UCSD-AML1 (cell line): Measurements from ENCODE around the gene CXCL14.
"Not testable (repeated sequence)": the region's sequence is repeated elsewhere in the genome, so short reads cannot be mapped to it uniquely, and the experiment has no call there.

Experiments used
- DNase-seq: peaks from one replicate; lab custom pipeline; 2025; ENCODE audit not compliant: unreplicated experiment; lab: John Stamatoyannopoulos, UW

Gene CXCL14

DNA sequence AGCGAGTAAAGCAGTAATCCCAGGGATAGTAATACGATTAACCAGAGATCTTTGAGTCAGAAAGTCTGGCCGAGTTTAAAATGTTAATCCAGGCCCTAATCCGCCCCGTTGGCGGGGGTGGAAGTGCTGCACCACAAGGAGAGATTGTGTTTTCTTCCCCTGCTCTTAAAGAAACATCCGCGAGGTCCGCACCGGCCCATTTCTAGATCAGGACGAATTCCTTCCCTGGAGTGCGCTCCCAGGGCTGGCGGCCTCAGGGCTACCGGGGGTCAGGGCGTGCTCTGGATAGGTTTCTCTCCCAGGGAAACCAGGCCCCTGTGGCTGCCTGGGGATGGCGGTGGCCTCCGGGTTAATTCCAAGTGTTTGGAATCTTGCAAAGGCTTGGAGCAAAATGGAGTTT, 33.7 kb downstream of the CXCL14 start:
- no peak for DNase-seq

DNA sequence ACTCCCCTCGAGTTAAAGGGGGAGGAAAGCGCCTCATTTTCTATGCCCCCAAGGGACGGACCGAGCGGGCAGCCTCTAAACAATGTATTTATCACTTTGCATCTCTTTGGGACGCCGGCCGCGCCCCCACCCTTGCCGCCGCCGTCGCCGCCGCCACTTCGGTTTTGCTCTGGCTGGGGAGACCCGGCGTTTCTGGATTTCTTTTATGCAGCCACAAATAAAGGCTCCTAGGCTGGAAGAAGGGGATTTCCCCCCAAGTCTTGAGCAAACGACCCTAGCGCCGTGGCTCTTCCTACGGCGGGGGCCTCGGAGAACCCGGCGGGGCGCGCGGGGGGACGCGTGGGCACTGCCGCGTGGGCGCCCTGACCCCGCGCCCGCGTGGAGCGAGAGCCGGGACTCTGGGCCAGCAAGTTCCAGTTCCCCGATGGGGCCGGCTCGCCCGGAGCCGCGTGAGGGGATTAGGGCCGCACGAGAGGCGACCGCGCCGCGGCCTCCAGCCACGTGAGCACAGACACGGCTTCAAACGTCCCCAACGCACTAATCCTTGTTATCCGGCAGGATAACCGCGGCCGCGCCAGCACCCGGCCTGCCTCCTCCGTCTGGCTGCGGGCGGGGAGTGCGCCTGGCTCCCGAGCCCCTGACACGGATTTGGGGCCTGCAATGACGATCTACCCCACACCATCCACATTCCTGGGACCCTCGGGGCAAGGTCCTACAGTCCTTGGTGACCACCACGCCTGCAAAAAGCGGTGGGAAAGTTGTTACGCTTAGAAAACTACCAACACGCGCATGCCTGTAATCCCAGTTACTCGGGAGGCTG, 35.1 kb downstream of the CXCL14 start:
- no peak for DNase-seq

DNA sequence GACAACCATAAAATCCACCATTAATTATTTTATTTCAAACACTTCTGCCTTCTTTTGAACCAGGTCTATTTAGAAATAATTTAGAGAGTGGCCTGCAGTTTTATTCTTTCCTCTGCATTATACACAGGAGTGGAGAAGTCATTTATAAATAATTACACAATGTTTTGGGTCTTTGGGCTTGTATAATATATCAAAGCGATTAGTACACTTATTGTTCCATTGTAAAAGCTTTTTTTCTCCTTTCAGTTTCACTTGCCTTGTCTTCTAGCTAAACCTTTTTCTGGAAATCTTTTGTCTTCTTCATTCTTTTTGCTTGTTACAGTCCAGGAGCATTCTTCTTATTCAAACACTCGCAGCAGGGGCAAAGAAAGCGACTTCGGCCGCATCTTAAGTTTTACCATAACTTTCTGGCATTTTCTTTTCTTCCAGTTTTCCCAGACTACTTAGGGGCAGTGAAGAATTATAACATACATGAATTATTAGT, 35.7 kb downstream of the CXCL14 start:
- no peak for DNase-seq

DNA sequence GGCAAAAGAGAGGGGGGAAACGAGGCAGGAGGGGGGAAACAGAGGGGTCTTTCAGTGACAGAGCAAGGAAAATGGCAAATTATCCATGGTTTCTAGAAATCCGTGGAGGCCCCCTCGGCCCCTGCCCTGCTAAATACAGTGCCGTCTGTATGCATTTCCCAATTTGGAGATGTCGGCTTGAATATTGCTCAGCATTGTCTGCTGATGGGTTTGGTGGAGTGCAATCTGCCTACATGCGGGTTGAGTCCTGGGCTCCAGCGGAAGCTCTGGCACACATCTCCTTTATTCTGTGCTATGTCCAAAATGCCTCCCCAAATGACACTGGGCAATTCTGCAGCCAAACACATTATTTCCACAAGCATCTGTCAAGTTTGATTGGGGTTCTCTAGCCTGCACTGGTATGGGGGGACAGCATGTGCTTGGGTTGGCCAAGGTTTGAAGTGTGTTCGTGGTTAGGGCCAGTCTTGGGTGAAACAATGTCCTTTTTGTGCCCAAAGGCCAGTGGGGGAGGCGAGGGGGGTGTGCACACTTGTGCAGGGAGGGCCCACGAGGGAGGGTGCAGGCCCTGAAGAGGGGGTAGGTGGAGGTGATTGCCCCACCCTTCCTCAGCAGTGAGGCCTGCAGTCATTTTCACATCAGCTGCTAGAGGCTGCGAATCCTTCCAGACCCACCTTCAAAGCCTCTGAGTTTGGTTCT, 36.8 kb downstream of the CXCL14 start:
- no peak for DNase-seq

DNA sequence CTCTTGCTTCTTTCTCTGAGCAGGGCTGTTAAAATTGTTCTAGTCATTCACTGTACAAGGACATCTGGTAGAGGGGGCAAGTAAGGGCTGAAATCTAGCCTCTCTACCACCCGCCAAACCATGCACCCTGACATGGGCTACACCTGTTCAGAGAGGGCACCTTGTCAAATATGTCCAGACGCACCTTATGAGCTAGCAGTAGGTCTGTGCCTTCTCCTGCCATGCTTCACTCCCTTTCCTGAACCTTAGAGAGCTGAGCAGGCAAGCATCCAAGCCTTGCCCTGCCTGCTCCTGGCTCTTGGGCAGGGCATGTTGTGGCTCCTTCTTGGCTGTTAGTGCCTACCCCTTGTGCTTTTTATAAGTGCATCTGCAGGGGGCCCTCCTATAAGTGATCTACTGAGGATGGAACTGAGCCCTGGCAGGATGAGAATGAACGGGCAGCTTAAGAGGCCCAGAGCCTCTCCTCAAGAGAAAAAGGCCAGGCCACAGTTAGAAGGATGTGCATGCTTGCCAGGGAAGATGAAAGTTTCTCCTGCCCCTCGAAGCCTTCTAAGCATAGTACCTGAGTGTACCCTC, 39.3 kb downstream of the CXCL14 start:
- DNase-seq = no peak

DNA sequence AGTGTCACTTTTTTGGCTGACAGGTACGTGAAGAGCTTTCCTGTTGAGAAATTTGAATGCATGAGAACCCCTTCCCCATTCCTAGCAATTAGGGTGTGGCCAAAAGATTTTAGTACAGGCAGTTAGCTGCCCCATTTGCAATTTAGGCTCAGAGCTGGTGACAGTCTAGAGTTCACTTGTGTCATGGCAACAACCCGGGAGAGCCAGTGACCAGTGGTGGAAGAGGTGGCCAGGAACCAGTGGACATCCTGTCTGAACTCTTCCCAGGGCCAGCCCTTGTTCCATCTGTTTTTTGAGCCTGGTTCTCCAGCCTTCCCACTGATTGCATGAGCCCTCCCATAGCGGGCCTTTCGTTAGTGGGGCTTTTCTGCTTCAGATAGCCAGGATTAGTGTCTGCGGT, 40.5 kb downstream of the CXCL14 start:
- DNase-seq = no peak

DNA sequence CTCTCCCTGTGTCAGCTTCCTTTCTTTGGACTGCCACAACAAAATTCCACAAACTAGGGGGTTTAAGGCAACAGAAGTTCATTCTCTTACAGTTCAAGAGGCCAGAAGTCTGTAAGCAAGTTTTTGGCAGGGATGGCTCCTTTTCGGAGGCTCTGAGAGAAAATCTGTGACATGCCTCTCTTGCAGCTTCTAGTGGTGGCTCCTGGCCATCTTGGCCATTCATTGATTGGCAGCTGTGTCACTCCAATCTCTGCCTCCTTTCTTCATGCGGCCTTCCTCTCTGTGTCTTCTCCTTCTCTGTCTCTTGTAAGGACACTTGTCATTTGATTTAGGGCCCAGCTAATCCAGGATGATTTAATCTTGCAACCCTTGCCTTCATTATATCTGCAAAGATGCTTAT, 41.0 kb downstream of the CXCL14 start:
- no peak for DNase-seq

DNA sequence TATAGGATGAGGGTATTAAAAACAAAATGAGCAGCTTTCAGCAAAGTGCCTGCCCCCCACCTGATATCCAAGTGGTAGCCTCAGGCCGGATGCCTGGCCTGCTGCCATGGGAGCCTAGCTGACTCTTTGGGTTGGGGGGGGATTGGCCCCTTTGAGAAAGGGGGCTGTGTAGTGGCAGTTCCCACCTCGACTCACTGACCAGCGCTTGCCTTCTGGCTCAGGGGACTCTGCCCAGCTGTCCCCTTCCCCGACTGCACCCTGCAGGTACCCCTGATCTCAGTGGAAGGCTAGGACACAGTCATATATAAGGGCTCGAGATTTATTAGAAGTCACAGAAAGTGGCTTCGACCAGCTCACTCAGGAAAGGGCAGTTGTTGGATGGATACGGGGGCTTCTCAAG, 41.5 kb downstream of the CXCL14 start:
- no peak for DNase-seq

DNA sequence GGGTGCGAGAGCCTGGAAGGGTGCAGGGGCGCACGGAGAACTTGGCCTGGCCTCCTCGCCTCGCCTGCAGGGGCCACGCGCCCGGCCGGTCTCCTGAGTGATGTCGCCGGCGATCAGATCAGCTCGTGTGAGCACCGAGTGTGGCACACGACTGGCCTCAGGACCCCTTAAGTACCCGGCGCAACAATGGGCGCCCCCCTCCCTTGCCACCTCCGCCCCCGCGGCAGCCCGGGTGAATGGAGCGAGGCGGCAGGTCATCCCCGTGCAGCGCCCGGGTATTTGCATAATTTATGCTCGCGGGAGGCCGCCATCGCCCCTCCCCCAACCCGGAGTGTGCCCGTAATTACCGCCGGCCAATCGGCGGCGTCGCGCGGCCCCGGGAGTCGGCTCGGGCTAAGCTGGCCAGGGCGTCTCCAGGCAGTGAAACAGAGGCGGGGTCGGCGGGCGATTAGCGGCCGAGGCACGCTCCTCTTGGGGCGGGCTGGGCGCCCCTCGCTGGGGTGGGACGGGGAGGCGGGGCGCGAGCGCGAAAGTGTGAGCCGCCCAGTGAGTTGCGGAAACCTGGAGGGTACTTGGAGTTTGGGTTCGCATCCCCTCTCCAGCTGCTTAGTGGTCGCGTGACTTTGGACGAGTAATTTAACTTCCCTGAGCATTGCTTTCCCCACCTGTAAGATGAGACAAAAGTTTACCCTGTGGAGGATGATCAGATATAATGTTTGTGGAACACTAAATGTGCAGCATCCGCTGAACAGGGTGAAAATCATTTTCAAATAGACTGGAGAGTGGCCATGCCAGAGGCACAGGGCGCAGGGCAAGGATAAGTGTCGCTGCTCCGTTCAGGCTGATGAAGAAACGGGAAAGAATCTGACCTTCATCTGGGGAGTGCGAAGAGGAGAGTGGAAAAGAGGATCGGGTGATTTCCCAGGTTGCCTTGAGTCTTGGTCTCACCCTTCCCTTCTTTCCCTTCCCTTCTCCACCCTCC, 42.7 kb downstream of the CXCL14 start, which contains the start of gene NEUROG1:
NEUROG1 (minus strand) TSS at position 145 of the 982 bp plus-strand sequence. CDS start 274 bp downstream, outside the sequence.
- DNase-seq = no peak

DNA sequence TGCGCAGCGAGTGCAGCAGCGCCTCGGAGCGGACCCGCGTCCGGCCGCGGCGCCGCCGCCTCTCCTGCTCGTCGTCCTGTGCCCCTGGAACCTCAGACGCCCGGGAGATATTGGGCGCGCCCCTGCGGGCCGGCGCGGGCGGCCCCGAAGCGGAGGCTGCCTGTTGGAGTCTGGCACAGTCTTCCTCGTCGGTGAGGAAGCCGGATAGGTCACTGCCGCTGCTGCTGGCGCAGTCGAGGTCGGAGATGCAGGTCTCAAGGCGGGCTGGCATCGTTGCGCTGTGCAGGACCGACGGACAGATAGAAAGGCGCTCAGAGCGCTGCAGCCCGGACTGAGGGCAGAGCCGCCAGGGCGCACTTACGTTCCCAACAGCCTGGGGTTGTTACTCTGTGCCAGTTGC, 43.4 kb downstream of the CXCL14 start:
- no peak for DNase-seq

DNA sequence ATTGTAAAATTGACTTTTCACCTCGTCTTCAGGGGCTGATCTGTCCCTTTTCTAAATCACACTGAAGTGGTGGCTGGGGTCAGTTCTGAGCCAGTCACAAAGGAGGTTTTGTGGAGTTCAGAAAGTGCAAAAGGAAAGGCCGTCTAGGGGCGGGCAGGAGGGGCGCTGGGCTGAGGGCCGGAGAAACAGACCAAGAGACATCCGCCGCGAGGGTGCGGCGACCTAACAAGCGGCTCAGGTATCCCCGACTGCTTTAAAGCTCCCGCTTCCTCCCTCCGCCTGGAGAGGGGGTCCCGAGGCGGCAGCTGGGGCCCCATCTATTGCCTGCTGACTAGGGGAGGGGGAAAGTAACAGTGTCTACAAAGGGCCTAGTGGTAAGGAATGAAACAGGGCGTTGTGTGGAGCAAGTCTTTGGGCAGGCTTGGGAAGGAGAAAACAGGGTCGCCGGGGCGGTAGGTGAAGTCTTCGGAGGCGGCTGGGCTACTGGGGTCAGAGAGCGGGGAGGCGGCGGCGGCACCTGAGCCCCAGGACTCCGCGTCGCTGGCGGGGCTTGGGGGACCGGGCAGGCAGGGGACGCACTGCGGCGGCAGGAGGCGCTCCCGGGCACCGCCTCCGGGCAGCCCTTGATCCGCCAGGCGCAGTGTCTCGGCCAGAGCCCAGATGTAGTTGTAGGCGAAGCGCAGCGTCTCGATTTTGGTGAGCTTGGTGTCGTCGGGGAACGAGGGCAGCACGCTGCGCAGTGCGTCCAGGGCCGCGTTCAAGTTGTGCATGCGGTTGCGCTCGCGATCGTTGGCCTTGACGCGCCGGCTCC, 44.0 kb downstream of the CXCL14 start:
- no peak for DNase-seq

DNA sequence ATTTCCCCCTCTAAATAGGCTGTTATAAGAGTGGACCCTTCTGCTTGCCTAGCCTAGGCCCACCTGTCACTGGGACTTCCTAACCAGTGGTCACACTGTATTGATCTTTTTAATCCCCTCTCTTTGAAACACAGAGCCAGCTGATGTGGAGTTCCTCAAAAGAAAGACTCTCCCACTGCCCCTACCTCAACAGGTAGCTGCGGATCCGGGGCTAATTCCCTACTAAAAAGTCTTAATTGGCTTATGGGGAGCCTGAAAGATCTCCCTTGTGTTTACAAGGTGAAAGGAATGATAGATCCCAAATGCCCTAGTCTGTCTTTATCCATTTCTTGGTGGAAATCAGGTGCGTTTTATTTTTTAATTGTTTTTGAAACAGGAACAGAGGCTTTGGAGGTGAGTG, 45.0 kb downstream of the CXCL14 start:
- DNase-seq = no peak

DNA sequence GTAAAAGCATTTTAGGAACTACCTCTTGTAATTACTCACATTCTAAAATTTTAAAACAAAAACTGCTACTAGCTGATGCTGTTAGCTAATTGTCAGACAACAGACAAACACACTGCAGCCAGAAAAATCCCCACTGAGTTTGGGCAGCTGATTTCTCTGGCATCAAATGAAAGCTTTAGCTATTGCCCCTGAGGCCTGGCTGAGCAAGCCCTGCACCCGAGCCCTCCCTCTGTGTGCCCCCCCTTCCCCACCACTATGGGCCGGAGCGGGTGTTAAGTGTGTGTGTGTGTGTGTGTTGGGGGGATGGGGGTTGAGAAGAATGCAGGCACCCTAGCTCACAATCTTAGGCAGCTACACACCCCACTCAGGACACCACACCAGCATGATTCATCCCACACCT, 45.5 kb downstream of the CXCL14 start:
- no peak for DNase-seq

DNA sequence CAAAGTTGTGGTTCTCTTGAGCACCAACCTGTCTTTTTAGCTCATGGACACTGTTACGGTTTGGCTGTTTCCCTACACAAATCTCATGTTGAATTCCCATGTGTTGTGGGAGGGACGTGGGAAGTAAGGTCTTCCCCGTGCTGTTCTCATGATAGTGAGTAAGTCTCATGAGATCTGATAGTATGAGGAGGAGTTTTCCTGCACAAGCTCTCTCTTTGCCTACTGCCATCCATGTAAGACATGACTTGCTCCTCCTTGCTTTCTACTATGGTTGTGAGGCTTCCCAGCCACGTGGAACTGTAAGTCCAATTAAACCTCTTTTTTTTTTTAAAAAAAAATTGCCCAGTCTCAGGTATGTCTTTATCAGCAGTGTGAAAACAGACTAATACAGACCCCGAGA, 49.2 kb downstream of the CXCL14 start:
- DNase-seq = not testable (repeated sequence)

DNA sequence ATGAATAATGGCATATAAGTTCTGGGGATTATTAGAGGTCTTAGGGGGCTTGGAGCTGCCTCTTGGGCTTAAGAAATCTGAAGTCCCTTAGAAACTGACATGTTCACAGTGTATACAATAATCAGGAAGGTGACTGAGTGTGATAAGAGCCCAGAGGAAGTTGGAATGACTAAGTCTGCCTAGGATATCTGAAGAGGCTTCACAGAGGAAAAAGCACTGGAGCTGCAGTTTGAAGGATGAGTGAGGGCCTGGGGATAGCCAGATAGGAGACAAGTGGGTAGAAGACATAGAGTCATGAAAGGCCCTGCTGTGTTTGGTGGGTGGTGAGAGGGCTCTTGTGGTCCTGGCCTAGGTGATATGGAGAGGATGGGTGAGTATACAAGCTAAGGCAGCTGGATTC, 51.9 kb downstream of the CXCL14 start:
- no peak for DNase-seq

DNA sequence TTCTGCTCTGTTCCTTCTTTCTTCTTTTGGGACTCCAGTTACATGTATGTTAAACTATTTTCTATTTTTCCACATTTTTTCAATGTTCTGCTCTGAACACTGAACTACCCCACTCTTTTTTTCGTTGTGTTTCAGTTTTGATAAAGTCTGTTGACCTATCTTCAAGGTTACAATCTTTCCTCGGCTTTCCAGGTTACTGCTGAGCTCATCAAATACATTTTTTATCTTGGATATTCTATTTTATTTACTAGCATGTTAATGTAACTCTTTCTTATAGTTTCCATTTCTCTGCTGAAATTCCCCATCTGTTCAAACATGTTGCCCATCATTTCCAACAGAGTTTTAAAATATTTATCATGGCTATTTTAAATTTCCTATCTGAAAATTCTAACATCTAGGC, 56.8 kb downstream of the CXCL14 start:
- no peak for DNase-seq
